LNCaP clone FGC (cell line): ENCODE measurements around the gene POR.

Experiments used
- DNase-seq: peaks from one replicate; pipeline ENCODE4 v3.0.0-alpha.2; 2011; ENCODE audit warnings: low read depth
- H3K4me3 ChIP-seq: 2 replicates; pipeline ENCODE4 v1.5.1; 2011; ENCODE audit warnings: mild to moderate bottlenecking, low read depth, low read length, control low read depth
- CTCF ChIP-seq: IDR thresholded peaks from 2 replicates; pipeline ENCODE4 v1.5.1; 2012; ENCODE audit warnings: mild to moderate bottlenecking; ENCODE audit not compliant: control insufficient read depth, insufficient read depth; ENCODE audit errors: extremely low read depth

The POR gene

GRCh38 chr7:75979759-75980429 is 64.9 kb downstream of the POR start:
- no peak for DNase-seq
- H3K4me3 ChIP-seq, result no peak overlapping the region

GRCh38 chr7:75980430-75981202 is 65.7 kb downstream of the POR start:
- TF ChIP-seq CTCF, result no peak
- DNase-seq, result no peak

More at GRCh38 chr7:75979759-75980429, 64.9 kb downstream of the POR start:
- TF ChIP-seq CTCF, result no peak

GRCh38 chr7:75981203-75981452 is 66.2 kb downstream of the POR start:
- TF ChIP-seq CTCF, result no peak
- DNase-seq, result no peak
- no peak overlapping the region for H3K4me3 ChIP-seq

More at GRCh38 chr7:75980430-75981202, 65.7 kb downstream of the POR start:
- no peak overlapping the region for H3K4me3 ChIP-seq

DNA sequence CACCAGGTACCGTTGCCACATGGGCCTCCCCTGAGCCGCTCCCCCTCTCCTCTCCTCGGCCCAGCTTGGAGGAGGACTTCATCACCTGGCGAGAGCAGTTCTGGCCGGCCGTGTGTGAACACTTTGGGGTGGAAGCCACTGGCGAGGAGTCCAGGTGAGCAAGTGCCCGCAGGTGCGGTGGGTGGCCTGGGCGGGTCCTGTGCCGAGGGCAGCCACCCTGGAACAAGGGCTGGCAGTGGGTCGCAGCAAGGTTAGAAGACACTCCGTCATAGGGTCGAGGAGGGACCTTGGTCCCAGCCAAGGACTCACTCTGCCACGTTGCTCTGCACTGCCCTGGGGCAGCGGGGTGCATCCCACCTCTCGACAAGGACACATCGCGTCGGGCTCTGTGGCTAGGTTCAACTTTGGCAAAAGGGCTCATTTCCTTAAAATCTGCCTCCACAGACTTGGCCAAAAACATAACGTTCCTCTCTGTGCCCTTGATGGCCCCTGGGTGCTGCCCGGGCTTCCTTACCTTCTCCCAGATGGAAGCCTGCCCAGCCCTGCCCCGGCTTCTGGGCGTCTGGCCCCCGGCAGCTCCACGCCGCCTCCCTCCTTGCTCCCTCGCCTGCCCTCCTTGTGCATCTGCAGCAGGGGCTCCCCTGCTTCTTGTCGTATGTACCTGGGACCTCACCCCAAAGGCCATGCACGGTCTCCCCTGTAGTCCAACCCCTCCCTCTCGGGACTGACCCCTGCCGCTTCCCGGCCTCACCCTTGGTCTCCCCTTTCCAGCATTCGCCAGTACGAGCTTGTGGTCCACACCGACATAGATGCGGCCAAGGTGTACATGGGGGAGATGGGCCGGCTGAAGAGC is 66.7 kb downstream of the POR start:
- no peak overlapping the region for H3K4me3 ChIP-seq
- TF ChIP-seq CTCF, result no peak
- no peak for DNase-seq

DNA sequence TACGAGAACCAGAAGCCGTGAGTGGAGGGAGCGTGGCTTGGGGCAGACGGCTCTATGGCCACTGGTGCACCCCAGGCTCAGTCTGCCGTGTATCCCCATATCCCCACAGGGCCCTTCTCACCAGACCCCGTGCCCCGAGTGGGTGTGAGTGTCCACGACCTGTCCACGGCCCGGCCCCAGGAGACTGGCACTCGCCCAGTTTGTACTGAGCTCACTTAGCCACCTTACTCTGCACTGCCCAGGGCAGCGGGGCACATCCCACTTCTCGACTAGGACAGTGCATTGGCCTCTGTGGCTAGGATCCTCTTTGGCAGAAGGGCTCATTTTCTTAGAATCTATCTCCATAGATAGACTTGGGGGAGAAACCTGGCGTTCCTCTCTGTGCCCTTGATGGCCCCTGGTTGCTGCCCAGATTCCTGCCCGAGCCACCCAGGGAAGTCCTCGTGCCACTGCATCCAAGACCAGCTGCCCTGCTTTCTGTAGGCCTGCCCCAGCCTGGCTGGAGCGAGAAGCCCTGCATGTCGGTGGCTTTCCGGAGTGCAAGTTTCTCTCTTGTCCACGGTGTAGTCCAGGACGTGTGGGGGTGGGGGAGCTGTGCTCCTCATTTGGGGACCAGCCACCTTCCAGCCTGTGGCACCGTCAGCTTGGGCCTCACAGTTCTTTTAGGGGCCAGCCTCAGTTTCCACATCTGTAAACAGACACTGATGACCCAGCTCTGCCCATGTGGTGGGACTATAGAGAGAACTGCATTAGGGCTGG is 67.5 kb downstream of the POR start:
- no peak for TF ChIP-seq CTCF
- DNase-seq, result no peak

DNA sequence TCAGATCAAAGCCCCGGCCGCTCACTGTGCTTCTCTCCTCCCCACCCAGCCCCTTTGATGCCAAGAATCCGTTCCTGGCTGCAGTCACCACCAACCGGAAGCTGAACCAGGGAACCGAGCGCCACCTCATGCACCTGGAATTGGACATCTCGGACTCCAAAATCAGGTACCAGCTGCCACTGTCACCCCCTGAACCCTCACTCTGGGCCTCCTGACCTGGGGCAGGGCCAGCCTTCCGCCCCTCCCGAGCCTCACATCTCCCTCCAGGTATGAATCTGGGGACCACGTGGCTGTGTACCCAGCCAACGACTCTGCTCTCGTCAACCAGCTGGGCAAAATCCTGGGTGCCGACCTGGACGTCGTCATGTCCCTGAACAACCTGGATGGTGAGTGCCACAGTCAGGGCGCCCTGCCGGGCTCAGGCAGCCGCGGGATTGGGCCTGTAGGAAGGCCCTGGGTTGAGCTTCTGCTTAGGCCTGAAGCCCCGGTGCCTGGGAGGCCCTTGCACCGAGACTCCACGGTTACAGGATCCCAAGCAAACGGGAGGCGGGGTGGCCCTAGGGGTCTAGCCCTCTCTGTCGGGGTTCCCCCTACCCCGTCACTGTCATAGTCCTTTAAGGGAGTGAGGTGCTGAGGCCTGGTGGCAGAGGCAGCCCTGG is 68.6 kb downstream of the POR start:
- DNase-seq, result no peak
- no peak for TF ChIP-seq CTCF
- no peak overlapping the region for H3K4me3 ChIP-seq

More for the DNA sequence above, 67.5 kb downstream of the POR start:
- H3K4me3 ChIP-seq, result no peak overlapping the region
